Stimulated activated CD8-positive, alpha-beta memory T cell treated with anti-CD3 and anti-CD28 coated beads, Interleukin-7, amount 100 ng/mL, for 24 hours (primary cell): ENCODE data around the gene RHOD.

Experiments
- DNase-seq: peaks from one replicate; pipeline ENCODE4 v3.0.0-alpha.2; 2020; ENCODE audit warnings: low read depth

The RHOD gene

GRCh38 chr11:67032830-67033551 lies 23.7 kb upstream of the RHOD start:
- DNase-seq, result no peak

GRCh38 chr11:67033661-67034166 lies 22.9 kb upstream of the RHOD start:
- DNase-seq, result no peak

- DNase-seq, result no peak
These were observed 22.3 kb upstream of the RHOD start for GRCh38 chr11:67034350-67034749.

- no peak for DNase-seq
These were observed 16.5 kb upstream of the RHOD start for GRCh38 chr11:67040147-67040546.

GRCh38 chr11:67041602-67042001 lies 15.0 kb upstream of the RHOD start:
- no peak for DNase-seq

- no peak for DNase-seq
These were observed 12.9 kb upstream of the RHOD start for GRCh38 chr11:67043572-67044349.

GRCh38 chr11:67044496-67044895 lies 12.2 kb upstream of the RHOD start:
- DNase-seq, result no peak

GRCh38 chr11:67045314-67045713 lies 11.3 kb upstream of the RHOD start:
- DNase-seq, result no peak

GRCh38 chr11:67048515-67049130 lies 8.0 kb upstream of the RHOD start:
- DNase-seq, result no peak

- DNase-seq, result no peak
These were observed 6.5 kb upstream of the RHOD start for GRCh38 chr11:67050139-67050538.

GRCh38 chr11:67051180-67051893 lies 5.3 kb upstream of the RHOD start:
- no peak for DNase-seq

GRCh38 chr11:67051945-67052488 lies 4.6 kb upstream of the RHOD start:
- no peak for DNase-seq

- DNase-seq, result no peak
These were observed 3.8 kb upstream of the RHOD start for GRCh38 chr11:67052891-67053290.

- peak; percentile 13 for DNase-seq
These were observed 2.7 kb upstream of the RHOD start for GRCh38 chr11:67053896-67054329.

GRCh38 chr11:67054346-67054835 lies 2.3 kb upstream of the RHOD start:
- no peak for DNase-seq

- no peak for DNase-seq
These were observed 1.7 kb upstream of the RHOD start for GRCh38 chr11:67054836-67055523.

- DNase-seq, result no peak
These were observed 835 bp upstream of the RHOD start for GRCh38 chr11:67055812-67056211.

- DNase-seq, result no peak
These were observed 592 bp downstream of the RHOD start for GRCh38 chr11:67057205-67057672.

GRCh38 chr11:67058506-67058905 lies 1.9 kb downstream of the RHOD start:
- no peak for DNase-seq

GRCh38 chr11:67059671-67060070 lies 3.0 kb downstream of the RHOD start:
- no peak for DNase-seq

- DNase-seq, result no peak
These were observed 3.5 kb downstream of the RHOD start for GRCh38 chr11:67060111-67060522.
